HTR-8/SVneo (cell line): ENCODE measurements around the gene SERINC1.

Source experiments
- DNase-seq: peaks from one replicate; pipeline ENCODE4 v3.0.0; 2011; ENCODE audit warnings: low spot score, mixed read lengths; ENCODE audit not compliant: insufficient read length
- FAIRE-seq: peaks from 2 replicates; lab custom pipeline; 2011; peaks lifted over from hg19 to GRCh38; lab: Jason Lieb, UNC

SERINC1 gene

GRCh38 chr6:122399348-122400120 lies 72.1 kb downstream of the SERINC1 start, which contains the start of gene HSF2:
Gene HSF2 (plus strand): TSS chr6:122399652. CDS start chr6:122399738, 86 bp downstream.
- FAIRE-seq (peak; percentile 92), DNase-seq (peak; percentile 94)

- DNase-seq, result no peak
- FAIRE-seq, result no peak
Measured at GRCh38 chr6:122399055-122399347, 72.6 kb downstream of the SERINC1 start.

DNA sequence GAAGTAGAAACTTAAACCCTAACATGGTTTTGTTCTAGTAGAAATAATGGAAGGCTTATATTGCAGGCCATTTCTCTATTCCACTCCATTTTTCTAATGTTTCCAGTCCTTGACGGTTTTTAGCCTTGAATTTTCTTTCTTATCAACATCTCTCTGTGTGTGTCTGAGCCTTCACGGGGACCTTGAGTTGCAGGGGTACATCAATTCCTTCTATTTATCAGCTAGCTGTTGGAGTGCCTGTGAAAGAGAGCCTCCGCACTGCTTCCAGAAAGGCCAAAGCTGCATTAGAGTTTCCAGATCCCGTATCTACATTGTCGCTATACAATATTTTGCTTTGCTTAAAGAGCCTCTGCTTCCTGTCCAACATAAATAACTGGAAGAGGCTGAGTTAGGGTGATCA lies 77.6 kb downstream of the SERINC1 start:
- no peak for FAIRE-seq
- DNase-seq, result no peak

DNA sequence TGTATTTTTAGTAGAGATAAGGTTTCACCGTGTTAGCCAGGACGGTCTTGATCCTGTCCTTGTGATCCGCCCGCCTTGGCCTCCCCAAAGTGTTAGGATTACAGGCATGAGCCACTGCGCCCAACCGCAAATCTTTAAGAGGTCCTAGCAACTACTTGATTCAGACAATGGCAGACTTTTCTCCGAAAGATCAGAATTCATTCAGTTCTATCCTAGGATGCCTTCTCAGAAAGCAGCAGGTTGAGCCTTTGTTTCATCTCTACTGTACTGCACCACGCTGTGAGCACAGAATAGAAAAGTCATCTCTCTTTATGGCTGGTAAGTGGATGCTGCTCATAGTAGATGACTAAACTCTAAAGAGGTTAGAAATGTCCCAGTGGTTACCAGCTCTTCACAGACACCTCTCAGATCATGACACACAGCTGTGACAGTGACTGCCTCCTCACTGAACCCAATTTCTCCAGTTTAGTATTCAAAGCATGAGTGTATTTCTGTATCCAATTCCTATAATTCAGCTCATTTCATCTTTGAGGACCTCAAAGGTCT lies 78.2 kb downstream of the SERINC1 start:
- FAIRE-seq, result no peak

More for the DNA sequence above, 78.2 kb downstream of the SERINC1 start:
- DNase-seq, result no peak
